Neural crest cell (in vitro differentiated cells): Measurements from ENCODE around the gene OR6X1. TPM values are rescaled to one million over a fixed set of nuclear protein-coding genes. Genes with fewer than 3 reads are reported as not detected.

Source experiments
- DNase-seq: peaks from one replicate; pipeline ENCODE4 v3.0.0; 2021; ENCODE audit warnings: low read depth, mixed read lengths, low spot score
- H3K27ac Mint-ChIP-seq: one replicate; pipeline ENCODE4 v1.8.0; 2021; ENCODE audit warnings: mild to moderate bottlenecking, mixed read lengths; ENCODE audit not compliant: unreplicated experiment
- H3K27me3 Mint-ChIP-seq: 2 replicates; pipeline ENCODE4 v1.8.0; 2021; ENCODE audit warnings: low read depth, mild to moderate bottlenecking, mixed read lengths
- H3K36me3 Mint-ChIP-seq: 2 replicates; pipeline ENCODE4 v1.8.0; 2021; ENCODE audit warnings: low read depth, mild to moderate bottlenecking, mixed read lengths
- H3K4me1 Mint-ChIP-seq: 2 replicates; pipeline ENCODE4 v1.8.0; 2021; ENCODE audit warnings: mixed read lengths
- H3K4me3 Mint-ChIP-seq: one replicate; pipeline ENCODE4 v1.8.0; 2021; ENCODE audit warnings: mild to moderate bottlenecking, mixed read lengths
- H3K9me3 Mint-ChIP-seq: 2 replicates; pipeline ENCODE4 v1.8.0; 2021; ENCODE audit warnings: mixed read lengths
- CTCF ChIP-seq: fragments of 200-600 bp; sonication (generic); conservative IDR thresholded peaks from 2 replicates; pipeline ENCODE4 v1.5.0; 2021; ENCODE audit warnings: antibody characterized with exemption, mild to moderate bottlenecking
- total RNA-seq: library from RNA; stranded (reverse); gene quantifications from 2 replicates; pipeline ENCODE4 v1.2.1, GENCODE V29; 2021

The OR6X1 gene
- total RNA-seq, 1 donor from 2014 or later = not detected

DNA sequence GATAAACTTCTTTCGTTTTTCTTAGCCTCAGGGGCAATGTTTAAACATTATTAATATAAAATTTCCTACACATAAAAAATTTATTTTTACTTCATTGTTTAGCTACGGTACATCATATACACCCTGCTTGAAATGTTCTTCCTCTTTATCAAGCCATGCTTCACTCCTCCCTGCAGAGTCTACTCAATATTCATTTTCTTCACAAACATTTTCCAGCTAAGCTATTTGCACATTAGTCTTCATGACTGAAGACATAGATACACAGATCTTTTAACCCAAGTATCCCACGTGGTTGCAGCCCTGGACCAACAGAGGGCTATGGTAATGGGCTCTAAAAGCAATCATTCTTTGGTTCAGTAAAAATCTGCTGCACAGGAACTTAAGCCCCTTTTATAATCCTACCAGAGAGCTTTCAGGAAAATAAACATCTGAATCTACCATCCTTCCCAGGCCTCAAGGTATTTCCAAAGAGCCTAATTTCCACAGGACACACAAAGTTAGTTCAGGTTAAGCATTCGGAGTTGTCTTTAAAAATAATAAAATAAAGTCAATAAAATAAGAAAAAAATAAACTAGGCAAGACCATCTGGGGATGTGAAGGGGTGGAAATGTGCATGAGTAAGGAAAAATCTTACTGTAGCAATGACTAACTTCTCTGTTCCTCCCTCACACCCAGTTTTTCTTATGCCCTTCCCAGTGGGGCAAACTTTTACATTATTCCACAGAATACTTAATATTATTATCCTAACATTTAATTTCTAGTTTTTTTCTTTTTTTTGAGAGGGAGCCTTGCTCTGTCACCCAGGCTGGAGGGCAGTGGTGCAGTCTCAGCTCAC is 21.6 kb upstream of the OR6X1 start:
- Mint-ChIP-seq H3K4me1 (peaks cover 3% of the 10 kb centered on the region), H3K9me3 (no peaks in the 10 kb centered on the region), H3K36me3 (no peaks in the 10 kb centered on the region), H3K27me3 (no peaks in the 10 kb centered on the region), H3K4me3 (no peak overlapping the region), H3K27ac (no peak overlapping the region)
- no peak for DNase-seq
- TF ChIP-seq CTCF = no peak

DNA sequence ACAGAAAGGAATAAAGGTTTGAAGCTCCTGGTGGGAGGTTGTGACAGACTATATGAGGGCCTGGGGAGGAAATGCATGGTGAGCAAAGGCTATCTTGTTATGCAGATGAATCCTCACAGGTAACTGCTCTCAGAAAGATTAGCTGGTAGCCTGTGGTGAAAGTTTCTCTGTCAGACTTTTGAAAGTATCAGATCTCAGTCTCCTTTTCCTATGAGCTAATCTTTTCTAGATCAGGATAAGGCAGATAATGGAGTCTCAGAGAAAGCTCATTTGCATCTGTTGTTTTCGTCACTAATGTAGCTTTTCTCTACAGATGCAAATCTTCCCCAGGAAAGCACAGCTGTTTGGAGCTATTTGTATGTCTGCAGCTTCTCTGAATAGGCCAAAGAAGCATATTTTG is 21.0 kb upstream of the OR6X1 start:
- H3K36me3 Mint-ChIP-seq = no peaks in the 10 kb centered on the region
- TF ChIP-seq CTCF = no peak
- no peaks in the 10 kb centered on the region for H3K9me3 Mint-ChIP-seq
- no peak for DNase-seq
- H3K27ac Mint-ChIP-seq = no peak overlapping the region
- no peak overlapping the region for H3K4me3 Mint-ChIP-seq
- H3K27me3 Mint-ChIP-seq = no peaks in the 10 kb centered on the region
- peaks cover 3% of the 10 kb centered on the region for H3K4me1 Mint-ChIP-seq

GRCh38 chr11:123773959-123774358 is 19.6 kb upstream of the OR6X1 start:
- no peak overlapping the region for H3K27ac Mint-ChIP-seq
- H3K4me1 Mint-ChIP-seq = peaks cover 3% of the 10 kb centered on the region
- H3K4me3 Mint-ChIP-seq = no peak overlapping the region
- H3K36me3 Mint-ChIP-seq = no peaks in the 10 kb centered on the region
- DNase-seq = no peak
- no peak for TF ChIP-seq CTCF
- H3K9me3 Mint-ChIP-seq = no peaks in the 10 kb centered on the region
- no peaks in the 10 kb centered on the region for H3K27me3 Mint-ChIP-seq

DNA sequence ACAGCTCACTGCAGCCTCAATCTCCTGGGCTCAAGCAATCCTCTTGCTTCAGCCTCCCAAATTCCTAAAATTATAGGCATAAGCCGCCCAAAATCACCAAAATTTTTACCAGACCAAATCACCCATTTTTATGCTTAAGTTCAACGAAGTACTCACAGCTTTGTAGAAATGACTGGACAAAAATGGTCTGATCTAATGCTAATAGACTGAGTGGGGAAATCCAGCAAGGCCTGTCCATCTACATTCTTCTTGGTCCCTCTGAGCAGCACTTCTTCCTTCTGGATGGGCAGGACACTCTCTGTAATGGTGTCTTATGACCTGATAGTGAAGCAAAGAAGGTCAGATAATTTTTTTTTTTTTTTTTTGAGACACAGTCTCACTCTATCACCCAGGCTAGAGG is 18.7 kb upstream of the OR6X1 start:
- Mint-ChIP-seq H3K4me1 (peaks cover 3% of the 10 kb centered on the region), H3K27me3 (no peaks in the 10 kb centered on the region), H3K9me3 (no peaks in the 10 kb centered on the region), H3K27ac (no peak overlapping the region), H3K36me3 (no peaks in the 10 kb centered on the region), H3K4me3 (no peak overlapping the region)
- no peak for DNase-seq
- TF ChIP-seq CTCF = no peak

- Mint-ChIP-seq H3K9me3 (no peaks in the 10 kb centered on the region), H3K4me1 (peaks cover 3% of the 10 kb centered on the region), H3K4me3 (no peak overlapping the region), H3K27ac (no peak overlapping the region), H3K27me3 (no peaks in the 10 kb centered on the region), H3K36me3 (no peaks in the 10 kb centered on the region)
- DNase-seq = no peak
- no peak for TF ChIP-seq CTCF
These were observed 17.3 kb upstream of the OR6X1 start for GRCh38 chr11:123771664-123772063.
